Ishikawa (cell line): ENCODE measurements around the gene GDE1.

Source experiments
- CEBPB ChIP-seq: IDR thresholded peaks from 2 replicates; pipeline ENCODE4 v1.6.1; 2012
- MAX ChIP-seq: IDR thresholded peaks from 2 replicates; pipeline ENCODE4 v1.6.1; 2012
- NFIC ChIP-seq: IDR thresholded peaks from 2 replicates; pipeline ENCODE4 v1.6.1; 2012
- RAD21 ChIP-seq: IDR thresholded peaks from 2 replicates; pipeline ENCODE4 v1.6.1; 2012; ENCODE audit warnings: low read depth
- REST ChIP-seq: IDR thresholded peaks from 2 replicates; pipeline ENCODE4 v1.6.1; 2012; ENCODE audit warnings: low read depth, mild to moderate bottlenecking
- TEAD4 ChIP-seq: IDR thresholded peaks from 2 replicates; pipeline ENCODE4 v1.6.1; 2012
- YY1 ChIP-seq: IDR thresholded peaks from 2 replicates; pipeline ENCODE4 v1.6.1; 2012; ENCODE audit warnings: low read depth

DNA sequence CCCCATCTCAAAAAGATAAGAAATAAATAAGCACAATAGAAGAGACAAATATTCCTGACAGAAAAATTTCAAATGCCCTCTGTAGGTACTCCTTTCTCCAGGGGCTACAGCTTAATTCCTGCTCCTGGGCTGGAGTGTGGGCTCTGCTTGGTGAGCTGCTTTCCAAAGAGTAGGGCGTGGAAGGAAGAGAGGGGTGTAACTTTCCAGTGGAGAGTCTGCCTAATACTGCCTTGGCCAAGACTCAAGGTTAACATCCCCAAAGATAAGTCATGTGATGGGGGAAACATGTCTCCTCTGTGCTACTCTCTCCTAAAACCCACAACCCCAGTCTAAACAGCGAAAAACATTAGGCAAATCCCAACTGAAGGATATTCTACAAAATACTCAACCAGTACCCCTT, 61.5 kb downstream of the GDE1 start:
- TF ChIP-seq YY1 (no peak), CEBPB (no peak), RAD21 (no peak), TEAD4 (no peak), MAX (no peak), NFIC (no peak), REST (no peak)
